Upper lobe of left lung (tissue), 4 donors: ENCODE data around the gene COL18A1.

Experiments
- POLR2A ChIP-seq, 4 donors: fragments of 450-650 bp; IDR thresholded peaks; one replicate each; pipeline ENCODE4 v1.5.1; 2016 to 2017; ENCODE audit warnings: antibody characterized with exemption in 4 of 4, mild to moderate bottlenecking in 2 of 4
- TF ChIP-seq, protein P1 (sequence below), 6 experiments: fragments of 450-650 bp in 4 of 6; fragments of 200-600 bp in 2 of 6; sonication (generic) in 2 of 6; IDR thresholded peaks; one replicate each; pipeline ENCODE4 v1.5.1; 2016 to 2019; ENCODE audit warnings: antibody characterized with exemption in 6 of 6

DNA sequence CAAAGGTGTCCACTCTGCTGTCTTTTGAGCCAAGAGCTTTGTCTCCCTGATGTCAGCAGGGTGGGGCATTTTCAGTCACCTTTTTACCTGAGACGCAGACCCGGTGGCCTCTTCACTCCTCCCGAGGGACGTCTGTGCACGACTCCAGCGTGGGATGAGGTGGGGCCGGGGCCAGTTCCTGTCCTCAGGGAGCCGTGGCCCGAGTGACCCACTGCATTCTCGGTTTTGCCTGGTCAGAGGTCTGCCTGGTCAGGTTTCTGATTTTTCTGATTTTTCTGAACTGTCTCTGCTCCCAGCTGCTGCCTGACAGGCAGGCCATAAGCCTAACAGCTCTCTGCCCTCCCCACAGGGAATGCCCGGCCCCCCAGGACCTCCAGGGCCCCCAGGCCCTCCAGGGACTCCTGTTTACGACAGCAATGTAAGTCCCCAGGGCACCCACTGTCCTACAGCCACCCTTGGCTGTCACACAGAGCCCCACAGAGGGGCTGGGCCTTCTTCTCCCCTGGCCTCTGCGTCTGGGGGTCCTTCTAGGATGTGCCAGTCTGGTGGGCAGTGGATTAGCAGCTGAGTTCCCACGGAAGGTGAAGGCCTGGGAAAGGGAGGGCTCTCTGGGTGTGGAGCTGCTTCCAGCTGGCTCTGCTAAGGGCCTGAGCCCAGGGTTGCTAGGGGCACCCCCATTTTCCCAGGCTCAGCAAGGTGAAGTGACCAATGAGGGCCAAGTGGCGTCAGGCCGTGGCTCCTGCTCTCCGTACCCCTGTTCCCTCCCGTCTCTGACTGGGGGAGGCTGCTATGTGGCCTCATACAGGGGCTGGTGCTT is 91.4 kb downstream of the COL18A1 start:
- TF ChIP-seq, protein P1, sequence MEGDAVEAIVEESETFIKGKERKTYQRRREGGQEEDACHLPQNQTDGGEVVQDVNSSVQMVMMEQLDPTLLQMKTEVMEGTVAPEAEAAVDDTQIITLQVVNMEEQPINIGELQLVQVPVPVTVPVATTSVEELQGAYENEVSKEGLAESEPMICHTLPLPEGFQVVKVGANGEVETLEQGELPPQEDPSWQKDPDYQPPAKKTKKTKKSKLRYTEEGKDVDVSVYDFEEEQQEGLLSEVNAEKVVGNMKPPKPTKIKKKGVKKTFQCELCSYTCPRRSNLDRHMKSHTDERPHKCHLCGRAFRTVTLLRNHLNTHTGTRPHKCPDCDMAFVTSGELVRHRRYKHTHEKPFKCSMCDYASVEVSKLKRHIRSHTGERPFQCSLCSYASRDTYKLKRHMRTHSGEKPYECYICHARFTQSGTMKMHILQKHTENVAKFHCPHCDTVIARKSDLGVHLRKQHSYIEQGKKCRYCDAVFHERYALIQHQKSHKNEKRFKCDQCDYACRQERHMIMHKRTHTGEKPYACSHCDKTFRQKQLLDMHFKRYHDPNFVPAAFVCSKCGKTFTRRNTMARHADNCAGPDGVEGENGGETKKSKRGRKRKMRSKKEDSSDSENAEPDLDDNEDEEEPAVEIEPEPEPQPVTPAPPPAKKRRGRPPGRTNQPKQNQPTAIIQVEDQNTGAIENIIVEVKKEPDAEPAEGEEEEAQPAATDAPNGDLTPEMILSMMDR (IDR thresholded peaks at IDR 0.05) = no peak
- TF ChIP-seq POLR2A (IDR thresholded peaks at IDR 0.05) = no peak
